ENCODE data around the gene CCL18. TPM values are rescaled to one million over a fixed set of nuclear protein-coding genes. Genes with fewer than 3 reads are reported as not detected.

The CCL18 gene
- total RNA-seq, 1 experiment from 2014 or later: not detected

GRCh38 chr17:36071751-36072150 lies 7.7 kb downstream of the CCL18 start:
- Histone ChIP-seq H3K9ac (ENCODE audit: extremely low read depth, insufficient read length, low read length) (no peak overlapping the region), H3K9me3 (ENCODE audit: control insufficient read depth, low read depth, low read length) (no peaks in the 10 kb centered on the region), H4K20me1 (ENCODE audit: control insufficient read depth, insufficient read depth, insufficient read length) (no peaks in the 10 kb centered on the region), H4K8ac (replicated peaks; ENCODE audit: insufficient read length, low read depth, low read length) (no peak overlapping the region), H3K27ac (ENCODE audit: insufficient read length, low read depth, low read length) (no peak overlapping the region), H2AFZ (ENCODE audit: low read length) (no peak overlapping the region), H4K5ac (ENCODE audit: insufficient read length, low read depth, low read length) (no peak overlapping the region), H2BK120ac (ENCODE audit: low read depth, low read length, poor library complexity, severe bottlenecking) (no peak overlapping the region), H3K4ac (ENCODE audit: low read depth, low read length) (no peak overlapping the region), H2BK5ac (ENCODE audit: insufficient read length, low read length) (no peak overlapping the region), H3K79me2 (ENCODE audit: insufficient read depth, low read length) (no peaks in the 10 kb centered on the region), H3K4me2 (ENCODE audit: insufficient read depth, insufficient read length, low read length) (no peak overlapping the region), H3K14ac (ENCODE audit: insufficient read depth, low read length) (no peak overlapping the region), H3K18ac (ENCODE audit: insufficient read length, low read depth, low read length) (no peak overlapping the region), H3K56ac (ENCODE audit: insufficient read length, low read depth, low read length) (no peak overlapping the region), H3T11ph (ENCODE audit: low read length) (no peak overlapping the region), H2BK12ac (ENCODE audit: insufficient read length, low read depth, low read length) (no peak overlapping the region), H3K27me3 (ENCODE audit: insufficient read depth, low read length) (no peaks in the 10 kb centered on the region), H4K91ac (ENCODE audit: insufficient read length, low read depth, low read length) (no peak overlapping the region), H2BK15ac (ENCODE audit: low read depth, low read length) (no peak overlapping the region), H3K79me1 (ENCODE audit: insufficient read depth, low read depth, low read length, poor library complexity, severe bottlenecking) (no peaks in the 10 kb centered on the region), H2AK5ac (ENCODE audit: insufficient read length, low read length) (no peak overlapping the region), H2BK20ac (ENCODE audit: low read depth, low read length, poor library complexity, severe bottlenecking) (no peak overlapping the region), H3K23me2 (ENCODE audit: insufficient read length, low read depth, low read length, poor library complexity, severe bottlenecking) (no peaks in the 10 kb centered on the region), H3K23ac (ENCODE audit: insufficient read length, low read depth, low read length) (no peak overlapping the region), H3K4me1 (ENCODE audit: insufficient read depth, low read length) (no peaks in the 10 kb centered on the region)
- no peak for DNase-seq
- H3K36me3 Mint-ChIP-seq (ENCODE audit: insufficient read depth in 1 of 3, low read depth in 3 of 3): 0 out of 7 replicates have a peak, but pooled peaks cover 0 to 2% (median 0%) of the 10 kb centered on the region in 3 experiments
- H3K27me3 Mint-ChIP-seq (ENCODE audit: low read depth): peaks cover 2% of the 10 kb centered on the region
- H3K4me1 Mint-ChIP-seq: peaks cover 4 to 7% of the 10 kb centered on the region in 2 experiments; a peak in 3 of 4 replicates
- TF ChIP-seq, protein P1, sequence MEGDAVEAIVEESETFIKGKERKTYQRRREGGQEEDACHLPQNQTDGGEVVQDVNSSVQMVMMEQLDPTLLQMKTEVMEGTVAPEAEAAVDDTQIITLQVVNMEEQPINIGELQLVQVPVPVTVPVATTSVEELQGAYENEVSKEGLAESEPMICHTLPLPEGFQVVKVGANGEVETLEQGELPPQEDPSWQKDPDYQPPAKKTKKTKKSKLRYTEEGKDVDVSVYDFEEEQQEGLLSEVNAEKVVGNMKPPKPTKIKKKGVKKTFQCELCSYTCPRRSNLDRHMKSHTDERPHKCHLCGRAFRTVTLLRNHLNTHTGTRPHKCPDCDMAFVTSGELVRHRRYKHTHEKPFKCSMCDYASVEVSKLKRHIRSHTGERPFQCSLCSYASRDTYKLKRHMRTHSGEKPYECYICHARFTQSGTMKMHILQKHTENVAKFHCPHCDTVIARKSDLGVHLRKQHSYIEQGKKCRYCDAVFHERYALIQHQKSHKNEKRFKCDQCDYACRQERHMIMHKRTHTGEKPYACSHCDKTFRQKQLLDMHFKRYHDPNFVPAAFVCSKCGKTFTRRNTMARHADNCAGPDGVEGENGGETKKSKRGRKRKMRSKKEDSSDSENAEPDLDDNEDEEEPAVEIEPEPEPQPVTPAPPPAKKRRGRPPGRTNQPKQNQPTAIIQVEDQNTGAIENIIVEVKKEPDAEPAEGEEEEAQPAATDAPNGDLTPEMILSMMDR (conservative IDR thresholded peaks at IDR 0.05): no peak
- H3K4me3 Mint-ChIP-seq: no peak overlapping the region
- no peak overlapping the region for H3K27ac Mint-ChIP-seq
- no peaks in the 10 kb centered on the region for H3K9me3 Mint-ChIP-seq
- no CpG with 5 or more reads among the region's 2 CpGs for WGBS (ENCODE audit: extremely low coverage, insufficient read length, low lambda C conversion rate)
